Small intestine (tissue), 7 donors: Measurements from ENCODE around the gene AP4S1. TPM values are rescaled to one million over a fixed set of nuclear protein-coding genes. Genes with fewer than 3 reads are reported as not detected.
A peak's percentile ranks its signal among the peaks of the same experiment; 100 is the strongest.

Experiments
- DNase-seq, 2 donors: peaks; one replicate each; pipeline versions ENCODE4 v3.0.0 to v3.0.0-alpha.2; 2013
- FAIRE-seq: peaks from 2 replicates; lab custom pipeline; 2012; peaks lifted over from hg19 to GRCh38; lab: Jason Lieb, UNC
- H3K27ac ChIP-seq, 3 donors: one replicate each; pipeline ENCODE4 v1.5.1; 2013; ENCODE audit warnings: low read length in 2 of 3, mild to moderate bottlenecking in 2 of 3, control low read depth in 1 of 3, inconsistent platforms in 1 of 3, low read depth in 1 of 3, moderate library complexity in 1 of 3
- H3K27me3 ChIP-seq, 3 donors: one replicate each; pipeline ENCODE4 v1.6.1; 2013; ENCODE audit warnings: low read length in 3 of 3, inconsistent platforms in 1 of 3; ENCODE audit not compliant: control insufficient read depth in 3 of 3, insufficient read depth in 3 of 3
- H3K36me3 ChIP-seq, 3 donors: one replicate each; pipeline ENCODE4 v1.6.1; 2013; ENCODE audit warnings: low read length in 3 of 3, inconsistent platforms in 1 of 3, low read depth in 1 of 3, mild to moderate bottlenecking in 1 of 3, moderate library complexity in 1 of 3; ENCODE audit not compliant: control insufficient read depth in 3 of 3, insufficient read depth in 2 of 3
- H3K4me1 ChIP-seq, 3 donors: one replicate each; pipeline ENCODE4 v1.6.1; 2013; ENCODE audit warnings: low read length in 2 of 3, inconsistent platforms in 1 of 3, low read depth in 1 of 3, mild to moderate bottlenecking in 1 of 3, moderate library complexity in 1 of 3; ENCODE audit not compliant: control insufficient read depth in 3 of 3, insufficient read depth in 2 of 3
- H3K4me3 ChIP-seq, 3 donors: one replicate each; pipeline ENCODE4 v1.5.1; 2013; ENCODE audit warnings: low read length in 3 of 3, control low read depth in 1 of 3, inconsistent platforms in 1 of 3, low read depth in 1 of 3, mild to moderate bottlenecking in 1 of 3, moderate library complexity in 1 of 3
- H3K9me3 ChIP-seq, 2 donors: one replicate each; pipeline ENCODE4 v1.6.1; 2013; ENCODE audit warnings: low read depth in 1 of 2, low read length in 1 of 2; ENCODE audit not compliant: control insufficient read depth in 2 of 2, insufficient read depth in 1 of 2
- WGBS, 3 donors: extraction: QIAGEN DNeasy Blood & Tissue Kit; methylation state at CpG; one replicate each; pipeline ENCODE4 v1.1.7; 2013; 5-methylcytosine and 5-hydroxymethylcytosine counted together
- polyA plus RNA-seq, 4 donors: library from polyadenylated mRNA; stranded (reverse) in 3 of 4; unstranded in 1 of 4; fragments of 200-250 nt in 3 of 4; fragments of 120-200 nt in 1 of 4; gene quantifications; one replicate each; pipeline versions ENCODE4 v1.2.1 to v1.2.3, GENCODE V29; 2013
- donor health status: healthy with polysubstance abuse.
- donor health status: control.
- donor health status: control.
- donor health status: Bipolar disorder and iron deficiency.
- donor health status: healthy.

Gene AP4S1
- polyA plus RNA-seq, 4 donors: 1.6 to 10.9 (median 5.7) TPM

DNA sequence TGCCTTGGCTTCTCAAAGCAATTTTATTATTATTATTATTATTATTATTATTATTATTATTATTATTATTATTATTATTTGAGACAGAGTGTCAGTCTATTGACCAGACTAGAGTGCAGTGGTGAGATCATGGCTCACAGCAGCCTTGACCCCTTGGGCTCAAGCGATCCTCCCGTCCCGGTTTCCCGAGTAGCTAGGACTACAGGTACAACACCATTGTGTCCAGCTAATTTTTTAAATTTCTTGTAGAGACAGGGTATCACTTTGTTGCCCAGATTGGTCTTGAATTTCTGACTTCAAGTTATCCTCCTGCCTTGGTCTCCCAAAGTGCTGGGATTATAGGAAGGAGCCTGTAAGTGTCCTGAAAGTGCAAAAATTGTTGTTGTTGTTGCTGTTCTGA is 11.6 kb upstream of the AP4S1 start:
- Histone ChIP-seq H3K27me3 (no peaks in the 10 kb centered on the region), H3K27ac (no peak overlapping the region), H3K4me1 (no peaks in the 10 kb centered on the region), H3K4me3 (no peak overlapping the region), H3K36me3 (peaks cover 0 to 29% (median 0%) of the 10 kb centered on the region in 3 donors), H3K9me3 (no peaks in the 10 kb centered on the region)
- DNase-seq (no peak), FAIRE-seq (no peak)
- 96 to 97% (median 96%) methylated on average over 4 of the region's 4 CpGs for WGBS, 3 donors

DNA sequence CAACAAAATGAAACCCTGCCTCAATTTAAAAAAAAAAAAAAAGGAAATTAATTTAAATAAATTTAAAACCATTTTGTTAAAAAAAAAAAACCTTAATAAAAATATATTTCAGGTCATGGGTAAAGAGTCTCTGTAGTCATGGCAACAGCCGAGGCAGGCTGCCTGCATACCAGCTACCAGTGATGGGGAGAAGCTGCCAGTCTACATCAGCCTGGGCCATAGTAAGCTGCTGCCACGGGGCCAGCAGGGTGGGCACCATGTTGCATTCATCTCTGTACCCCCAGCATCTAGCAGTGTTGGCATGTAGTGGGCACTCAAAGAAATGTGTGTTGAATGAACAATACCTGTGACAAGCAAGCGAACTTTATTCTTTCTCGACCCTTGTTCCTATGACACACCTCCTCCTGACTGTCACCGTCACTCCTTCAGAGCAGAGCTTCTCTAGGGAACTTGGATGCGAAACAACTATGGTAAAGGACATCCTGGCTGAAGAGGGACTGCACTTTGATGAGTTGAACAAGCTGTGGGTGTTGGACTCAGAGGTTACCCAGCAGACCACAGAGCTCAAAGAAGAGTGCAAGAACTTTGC is 7.3 kb upstream of the AP4S1 start:
- Histone ChIP-seq H3K27me3 (no peaks in the 10 kb centered on the region), H3K4me1 (no peaks in the 10 kb centered on the region), H3K27ac (no peak overlapping the region), H3K4me3 (no peak overlapping the region), H3K9me3 (no peaks in the 10 kb centered on the region), H3K36me3 (peaks cover 3 to 20% (median 8%) of the 10 kb centered on the region in 3 donors)
- FAIRE-seq: no peak
- DNase-seq: peak; percentile 32 to 43
- WGBS, 3 donors: 76 to 78% (median 76%) methylated on average over 6 of the region's 6 CpGs

- 79 to 95% (median 93%) methylated on average over 8 of the region's 8 CpGs for WGBS, 3 donors
Observed at GRCh38 chr14:31020834-31021575, 4.4 kb upstream of the AP4S1 start.

DNA sequence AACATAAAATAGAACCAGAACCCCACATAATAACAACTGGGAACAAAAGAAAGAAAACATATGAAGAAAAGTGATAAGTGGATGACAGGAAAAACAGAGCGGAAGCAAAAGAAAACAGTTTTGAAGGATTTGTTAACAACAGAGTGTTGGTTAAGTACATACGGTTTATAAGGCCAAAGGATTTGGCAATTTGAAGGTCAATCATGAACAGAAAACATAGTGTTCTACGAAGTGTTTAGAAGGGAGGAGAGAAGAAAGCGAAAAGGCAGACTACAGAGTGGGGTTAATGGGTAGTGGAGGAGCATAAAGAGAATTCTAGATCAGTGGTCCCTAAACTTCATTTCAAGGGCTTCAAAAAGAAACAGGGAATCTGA is 3.9 kb upstream of the AP4S1 start:
- Histone ChIP-seq H3K36me3 (peaks cover 3 to 14% (median 8%) of the 10 kb centered on the region in 3 donors), H3K4me3 (no peak overlapping the region), H3K4me1 (no peaks in the 10 kb centered on the region), H3K9me3 (no peaks in the 10 kb centered on the region), H3K27me3 (no peaks in the 10 kb centered on the region), H3K27ac (no peak overlapping the region)
- FAIRE-seq (no peak), DNase-seq (no peak)
- WGBS, 3 donors: 78 to 92% (median 91%) methylated on average over 4 of the region's 4 CpGs

More at GRCh38 chr14:31020834-31021575, 4.4 kb upstream of the AP4S1 start:
- no peaks in the 10 kb centered on the region for H3K4me1 ChIP-seq
- H3K27ac ChIP-seq: no peak overlapping the region
- FAIRE-seq (no peak), DNase-seq (no peak)
- H3K9me3 ChIP-seq: no peaks in the 10 kb centered on the region
- H3K27me3 ChIP-seq: no peaks in the 10 kb centered on the region
- H3K36me3 ChIP-seq: peaks cover 3 to 14% (median 8%) of the 10 kb centered on the region in 3 donors
- no peak overlapping the region for H3K4me3 ChIP-seq

- Histone ChIP-seq H3K27me3 (no peaks in the 10 kb centered on the region), H3K4me1 (peaks cover 0 to under 1% (median 0%) of the 10 kb centered on the region in 3 donors), H3K9me3 (no peaks in the 10 kb centered on the region), H3K4me3 (no peak overlapping the region), H3K36me3 (peaks cover 3 to 14% (median 8%) of the 10 kb centered on the region in 3 donors), H3K27ac (no peak overlapping the region)
- WGBS, 3 donors: 73 to 98% (median 81%) methylated on average over 2 of the region's 2 CpGs
- DNase-seq: no peak
- no peak for FAIRE-seq
Observed at GRCh38 chr14:31022386-31022785, 3.1 kb upstream of the AP4S1 start.

DNA sequence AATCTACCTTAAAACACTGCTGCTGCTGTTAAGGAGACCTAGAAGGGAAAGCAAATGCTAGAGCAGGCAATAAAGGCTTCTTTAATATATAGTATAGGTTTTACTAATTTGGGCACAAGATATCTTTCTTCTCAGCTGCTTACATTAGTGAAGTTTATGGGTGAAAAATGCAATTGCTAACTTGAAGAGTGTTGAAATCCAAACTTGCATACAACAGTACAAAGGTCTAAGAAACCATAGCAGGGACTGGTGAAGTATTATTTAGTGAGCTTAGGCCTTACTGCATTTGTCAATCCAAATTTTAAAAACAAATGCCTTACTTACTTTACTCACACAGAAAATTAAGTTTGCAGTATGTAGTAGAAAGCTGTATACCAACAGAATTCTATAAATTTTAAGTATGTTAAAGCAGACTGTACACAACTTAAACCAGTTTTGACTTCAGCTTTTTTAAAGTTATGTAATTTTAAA is 1.4 kb upstream of the AP4S1 start:
- Histone ChIP-seq H3K27me3 (no peaks in the 10 kb centered on the region), H3K27ac (peak overlapping the region in 1 of 3 donors; percentile 90), H3K4me1 (peaks cover 0 to 6% (median 2%) of the 10 kb centered on the region in 3 donors), H3K9me3 (no peaks in the 10 kb centered on the region), H3K36me3 (peaks cover 3 to 8% (median 5%) of the 10 kb centered on the region in 3 donors), H3K4me3 (peak overlapping the region in 1 of 3 donors; percentile 89)
- DNase-seq: peak; percentile 60 to 78
- no peak for FAIRE-seq

- Histone ChIP-seq H3K9me3 (no peaks in the 10 kb centered on the region), H3K27ac (peak overlapping the region; percentile 90 to 97 (median 97)), H3K4me1 (peaks cover 0 to 6% (median 2%) of the 10 kb centered on the region in 3 donors), H3K4me3 (peak overlapping the region; percentile 89 to 93 (median 91)), H3K36me3 (peaks cover 3 to 8% (median 4%) of the 10 kb centered on the region in 3 donors), H3K27me3 (no peaks in the 10 kb centered on the region)
- DNase-seq: peak in 1 of 2 donors; percentile 39
- no peak for FAIRE-seq
- WGBS, 3 donors: 3 to 6% (median 4%) methylated on average over 11 of the region's 11 CpGs
Observed at GRCh38 chr14:31024577-31025366, 677 bp upstream of the AP4S1 start.

GRCh38 chr14:31026077-31026449 is 614 bp downstream of the AP4S1 start, which contains the start of gene STRN3:
TSS of gene STRN3 (minus strand) at chr14:31026379. CDS start at chr14:31026185, 194 bp downstream.
- Histone ChIP-seq H3K27ac (peak within 1 kb of the TSS; percentile 90 to 97 (median 97)), H3K9me3 (no peaks in the 10 kb centered on the region), H3K36me3 (peaks cover 0 to under 1% (median 0%) of the 10 kb centered on the region in 3 donors), H3K4me1 (peaks cover 0 to 6% (median 2%) of the 10 kb centered on the region in 3 donors), H3K27me3 (no peaks in the 10 kb centered on the region), H3K4me3 (peak within 1 kb of the TSS; percentile 89 to 93 (median 91))
- DNase-seq (no peak), FAIRE-seq (no peak)
- whole genome bisulfite sequencing, 3 donors: 0% methylated on average over 21 to 31 of the region's 31 CpGs
